GM10847 (cell line): ENCODE data around the gene BMP4.

ENCODE experiments used
- POLR2A ChIP-seq: IDR thresholded peaks from 2 replicates; pipeline ENCODE4 v1.6.1; 2011; ENCODE audit not compliant: insufficient read length; ENCODE audit errors: extremely low read depth

Gene BMP4

DNA sequence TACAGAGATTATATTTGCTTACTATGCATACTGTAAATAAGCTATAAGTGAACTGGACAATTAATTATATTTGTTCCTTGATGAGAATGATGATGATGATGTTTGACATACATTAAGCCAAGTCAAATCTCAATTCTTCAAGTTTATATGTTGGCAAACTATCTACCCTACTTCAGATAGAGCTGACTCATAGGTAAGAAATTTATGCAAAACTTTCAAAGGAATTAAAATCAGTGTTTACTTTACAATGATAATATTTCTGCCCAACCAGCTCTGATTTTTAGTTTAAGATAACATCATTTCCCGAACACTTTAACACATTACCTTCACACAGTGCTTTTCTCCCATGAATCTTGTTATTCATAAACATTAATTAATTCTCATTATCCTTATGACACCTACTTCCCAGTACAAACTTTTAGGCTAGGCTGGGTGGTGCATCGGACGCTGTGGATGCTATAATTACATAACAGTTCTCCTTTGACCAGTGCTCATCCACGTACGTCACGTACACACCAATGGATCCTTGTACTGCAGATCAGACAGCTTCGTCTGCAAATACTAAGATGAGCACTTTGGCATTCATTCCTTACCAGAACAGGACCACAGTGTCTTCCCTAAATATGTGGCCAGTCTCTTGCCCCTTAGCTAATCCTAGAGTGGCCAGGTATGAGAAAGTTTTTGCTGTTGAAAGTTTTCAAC, 18.3 kb downstream of the BMP4 start:
- TF ChIP-seq POLR2A = no peak

DNA sequence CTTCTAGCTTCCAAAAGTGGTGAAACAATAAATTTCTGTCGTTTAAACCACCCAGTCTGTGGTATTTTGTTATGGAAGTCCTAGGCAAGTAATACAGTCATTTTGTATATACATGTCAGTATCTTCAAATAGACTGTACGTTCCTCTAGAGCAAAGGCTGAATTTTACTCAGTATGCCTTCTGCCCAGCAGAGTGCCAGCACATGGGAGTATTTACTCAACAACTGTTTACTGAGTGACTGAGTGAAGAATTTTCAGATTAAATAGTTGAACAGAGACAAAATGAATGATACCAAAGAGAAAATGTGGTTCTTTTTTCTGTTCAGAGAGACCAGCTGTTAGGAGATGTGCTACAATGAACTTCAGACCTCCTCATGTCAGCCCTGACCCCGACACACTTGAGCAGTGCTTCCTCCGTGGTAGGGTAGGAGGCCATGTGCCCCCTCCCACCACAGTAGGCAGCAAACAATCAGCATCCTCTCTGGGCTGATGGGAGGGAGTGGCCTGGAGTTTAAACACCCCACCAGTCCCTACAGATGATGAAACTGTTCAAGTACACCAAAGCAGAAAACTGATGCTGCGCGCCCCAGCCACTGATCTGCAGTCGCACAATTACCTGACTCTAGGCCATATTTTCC, 21.7 kb downstream of the BMP4 start:
- TF ChIP-seq POLR2A = no peak

DNA sequence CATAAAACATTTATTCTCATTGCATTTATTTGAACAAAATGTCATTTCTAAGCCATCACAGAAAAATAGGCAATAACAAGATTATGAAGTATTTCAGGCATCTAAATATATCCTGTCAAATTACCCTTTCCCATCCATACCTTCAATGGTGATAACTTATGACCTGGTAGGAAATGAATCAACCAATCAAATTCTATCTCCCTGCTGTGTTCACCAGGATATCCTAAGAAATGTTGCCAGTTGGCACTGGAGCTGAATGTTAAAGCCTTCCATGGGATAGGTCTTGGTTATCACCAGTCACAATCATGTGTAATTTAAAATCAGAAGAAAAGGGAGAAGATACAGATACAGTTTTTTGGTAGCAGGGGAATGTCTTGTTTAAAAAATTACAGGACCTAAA, 23.7 kb downstream of the BMP4 start:
- no peak for TF ChIP-seq POLR2A

DNA sequence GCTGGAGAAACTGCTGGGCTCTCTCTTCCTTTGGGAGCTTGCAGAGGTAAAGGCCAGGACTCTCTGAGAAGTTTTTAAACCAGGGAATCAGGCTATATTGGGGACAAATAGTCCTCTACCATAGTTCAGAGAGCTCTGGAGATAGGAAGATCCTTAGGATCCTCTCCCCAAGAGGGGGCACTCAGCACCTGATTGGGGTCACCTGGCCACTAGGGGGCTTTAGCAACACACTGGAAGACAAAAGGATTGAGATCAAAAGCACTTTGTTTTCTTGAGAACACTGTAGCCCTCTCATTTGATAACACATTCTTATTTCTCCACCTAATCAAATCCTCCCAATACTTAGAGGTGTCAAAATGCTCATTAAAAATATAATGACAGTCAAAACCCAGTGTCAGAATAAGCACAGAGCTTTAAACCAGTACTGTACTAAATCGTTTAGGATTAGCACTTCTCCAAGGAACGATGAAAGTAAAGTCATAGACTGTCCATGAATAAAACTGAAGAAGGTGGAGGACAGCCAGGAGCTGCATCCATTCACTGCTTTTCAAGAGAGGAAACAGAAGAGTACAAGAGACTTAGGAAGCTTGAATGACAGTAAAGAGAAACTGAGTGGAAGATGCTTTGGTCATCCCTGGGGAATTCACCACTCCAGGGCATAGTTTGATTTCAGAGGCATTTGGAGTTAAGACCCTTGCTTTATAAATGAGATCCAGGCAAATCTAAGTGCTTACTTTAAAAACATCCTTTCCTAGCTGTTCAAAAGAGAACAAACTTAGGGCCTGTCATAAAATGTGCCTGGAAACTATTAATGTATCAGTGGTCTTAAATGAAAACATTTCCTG, 26.5 kb downstream of the BMP4 start:
- TF ChIP-seq POLR2A = no peak

DNA sequence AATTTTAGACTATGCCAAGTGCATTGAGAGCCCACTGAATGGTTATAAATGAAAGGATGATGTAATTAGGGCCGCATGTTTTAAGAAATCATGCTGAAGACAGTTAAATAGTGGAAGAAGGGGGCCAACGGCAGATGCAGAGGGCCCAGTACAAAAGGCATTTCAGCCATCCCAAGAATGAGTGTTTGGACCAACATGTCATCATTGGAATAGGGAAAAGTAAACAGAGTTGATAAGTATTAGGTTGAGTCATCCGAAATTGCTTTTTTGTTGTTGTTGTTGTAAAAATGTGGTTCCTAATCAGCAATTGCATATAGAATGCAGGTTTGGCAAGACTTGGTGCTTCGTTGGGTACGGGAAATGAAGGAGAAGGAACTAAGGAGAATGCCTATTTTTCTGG, 29.5 kb downstream of the BMP4 start:
- TF ChIP-seq POLR2A = no peak

DNA sequence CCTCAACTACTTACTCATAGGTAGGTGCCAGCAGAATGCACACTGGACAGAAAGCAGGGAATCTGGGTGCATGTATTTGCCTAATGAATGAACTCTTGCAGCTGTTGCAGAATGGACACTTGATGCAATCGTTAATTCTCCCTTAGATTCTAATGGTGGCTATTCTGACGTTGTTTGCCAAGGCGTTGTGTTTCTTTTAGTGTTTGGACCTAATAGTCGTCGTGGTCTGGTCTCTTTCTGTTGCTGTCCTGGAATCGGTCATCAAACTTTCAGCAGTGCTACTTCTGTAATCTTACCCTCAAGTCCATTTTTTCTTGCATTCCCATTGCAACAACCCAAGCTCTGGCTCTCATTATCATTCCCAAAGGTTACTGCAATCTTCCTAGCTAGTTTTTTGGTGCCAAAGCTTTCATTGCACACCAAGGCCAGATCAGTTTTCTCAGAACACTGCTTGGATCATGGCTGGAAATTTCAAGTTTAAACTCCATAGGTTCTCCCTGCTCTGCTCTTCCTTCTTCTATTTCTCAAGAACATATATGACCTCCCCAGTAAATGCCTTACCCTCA, 31.3 kb downstream of the BMP4 start:
- no peak for TF ChIP-seq POLR2A

DNA sequence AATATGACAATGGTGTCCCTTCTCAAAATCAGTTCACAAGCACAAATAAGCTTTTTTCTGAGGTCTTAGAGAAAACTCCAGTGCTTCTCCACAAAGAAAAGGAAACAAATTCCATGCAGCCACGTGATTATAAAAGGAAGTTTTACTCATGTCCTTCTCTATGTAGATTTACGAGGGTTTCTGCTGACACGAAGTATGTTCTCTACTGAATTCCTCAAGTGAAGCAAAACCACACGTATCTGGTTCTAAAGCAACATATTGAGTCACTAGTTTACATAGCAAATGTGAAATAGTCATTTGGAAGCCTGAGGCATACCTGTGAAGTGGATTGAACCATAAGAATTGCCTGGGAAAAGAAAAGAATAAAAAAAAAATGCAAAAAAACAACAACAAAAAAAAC, 31.9 kb downstream of the BMP4 start:
- no peak for TF ChIP-seq POLR2A

DNA sequence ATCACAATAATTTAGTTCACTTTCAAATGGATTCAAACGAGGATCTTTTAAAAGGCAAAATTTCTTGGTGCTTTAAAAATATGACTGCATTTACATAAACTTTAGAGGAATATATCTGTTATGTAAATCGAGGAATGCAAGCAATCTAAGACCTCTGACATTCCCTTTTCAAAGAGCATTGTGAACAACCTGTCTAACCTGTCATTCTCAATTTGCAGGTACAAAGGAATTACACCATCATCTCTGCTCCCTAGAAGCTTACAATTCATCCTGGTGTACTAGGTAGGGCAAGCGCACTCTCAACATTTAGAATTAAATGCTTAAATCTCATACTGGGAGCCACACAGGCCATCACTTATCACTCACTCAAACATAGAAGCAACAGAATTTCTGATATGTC, 35.6 kb downstream of the BMP4 start:
- TF ChIP-seq POLR2A = no peak

DNA sequence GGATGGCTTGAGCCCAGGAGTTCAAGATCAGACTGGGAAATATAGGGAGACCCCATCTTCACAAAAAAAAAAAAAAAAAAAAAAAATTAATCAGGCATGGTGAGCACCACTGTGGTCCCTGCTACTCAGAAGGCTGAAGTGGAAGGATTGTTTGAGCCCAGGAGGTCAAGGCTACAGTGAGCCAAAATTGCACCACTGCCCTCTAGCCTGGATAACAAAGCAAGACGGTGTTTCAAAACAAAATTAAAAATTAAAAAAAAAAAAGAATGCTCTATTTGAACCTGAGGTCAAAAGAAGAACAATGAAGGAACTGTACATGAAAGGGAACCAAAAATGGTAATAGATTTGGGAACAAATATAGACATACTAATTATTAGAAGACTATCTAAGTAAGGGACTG, 40.4 kb downstream of the BMP4 start:
- no peak for TF ChIP-seq POLR2A

DNA sequence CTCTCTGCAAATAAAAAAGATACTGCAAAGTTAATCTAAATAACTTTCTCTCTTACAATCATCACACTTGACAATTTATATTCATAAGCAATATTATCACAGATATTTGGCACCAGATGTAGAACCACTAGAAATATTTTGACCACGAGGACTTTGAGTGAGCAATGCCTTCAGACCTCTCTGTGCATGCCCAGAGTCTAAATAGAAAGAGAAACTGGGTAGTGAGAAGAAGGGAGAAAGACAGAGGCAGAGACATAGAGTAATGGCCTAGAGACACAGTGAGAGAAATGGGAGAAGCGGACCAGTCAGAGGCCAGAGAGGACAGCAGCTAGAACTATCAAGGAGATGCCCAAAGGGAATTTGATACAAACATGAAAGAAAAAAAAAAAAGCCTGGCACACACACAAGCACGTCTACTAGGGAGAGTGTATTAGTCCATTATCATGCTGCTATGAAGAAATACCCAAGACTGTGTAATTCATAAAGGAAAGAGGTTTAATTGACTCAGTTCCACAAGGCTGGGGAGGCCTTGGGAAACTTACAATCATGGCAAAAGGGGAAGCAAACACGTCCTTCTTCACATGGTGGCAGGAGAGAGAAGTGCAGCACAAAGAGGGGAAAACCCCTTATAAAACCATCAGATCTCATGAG, 41.1 kb downstream of the BMP4 start:
- no peak for TF ChIP-seq POLR2A

DNA sequence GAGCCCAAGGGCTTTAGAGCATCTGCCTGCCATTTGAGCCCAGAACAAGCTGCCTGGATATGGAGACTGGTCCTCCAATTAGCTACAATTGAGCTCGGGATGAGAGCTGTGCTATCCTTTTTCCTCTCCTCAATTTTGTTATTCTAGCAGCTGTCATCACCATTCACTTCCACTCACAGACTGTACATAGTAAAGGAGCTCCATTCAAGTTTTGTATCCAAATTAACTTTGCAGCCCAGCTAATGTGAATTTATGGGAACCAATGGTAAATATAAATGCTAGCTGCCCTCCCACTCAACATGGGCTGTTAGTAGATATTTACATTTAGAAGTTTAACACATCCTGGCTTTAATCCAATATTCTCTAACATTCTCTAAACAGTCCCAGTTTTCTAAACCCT, 44.6 kb downstream of the BMP4 start:
- TF ChIP-seq POLR2A = no peak

DNA sequence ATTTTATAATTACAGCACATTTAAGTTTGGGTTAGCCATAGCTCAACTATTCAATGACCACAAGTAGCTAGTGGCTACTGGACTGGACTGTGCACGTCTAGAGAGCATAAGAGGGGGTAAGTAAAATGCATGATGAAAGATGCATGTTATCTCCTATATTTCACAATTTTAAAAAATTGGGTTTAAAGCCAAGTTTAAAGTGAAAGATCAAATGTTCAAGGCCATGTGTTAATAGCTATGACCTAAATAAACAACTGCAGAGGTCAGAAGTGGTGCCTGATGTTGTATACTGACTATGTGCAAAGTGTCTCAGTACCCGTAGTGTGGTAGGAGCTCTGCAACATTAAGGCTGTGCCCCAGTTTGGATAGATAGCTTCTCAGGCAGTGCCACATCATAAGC, 48.2 kb downstream of the BMP4 start:
- no peak for TF ChIP-seq POLR2A

DNA sequence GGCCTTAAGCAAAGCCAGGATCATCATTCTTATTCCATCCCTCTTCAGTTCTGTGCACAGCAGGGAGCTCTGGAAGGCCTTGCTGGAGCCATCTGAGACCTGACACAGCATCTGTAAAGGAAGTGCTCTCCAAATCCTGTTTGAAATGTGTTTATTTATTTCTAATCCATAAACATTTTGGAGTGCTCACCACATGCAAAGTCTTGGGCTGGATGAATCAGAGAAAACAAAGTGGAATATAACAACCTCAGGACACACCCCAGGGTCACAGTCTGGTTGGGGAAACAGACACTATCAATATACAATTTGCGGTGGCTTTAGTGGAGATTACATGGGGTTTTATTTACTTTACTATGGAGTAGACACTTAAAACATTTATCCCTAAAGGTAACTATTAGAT, 54.3 kb downstream of the BMP4 start:
- TF ChIP-seq POLR2A = no peak

DNA sequence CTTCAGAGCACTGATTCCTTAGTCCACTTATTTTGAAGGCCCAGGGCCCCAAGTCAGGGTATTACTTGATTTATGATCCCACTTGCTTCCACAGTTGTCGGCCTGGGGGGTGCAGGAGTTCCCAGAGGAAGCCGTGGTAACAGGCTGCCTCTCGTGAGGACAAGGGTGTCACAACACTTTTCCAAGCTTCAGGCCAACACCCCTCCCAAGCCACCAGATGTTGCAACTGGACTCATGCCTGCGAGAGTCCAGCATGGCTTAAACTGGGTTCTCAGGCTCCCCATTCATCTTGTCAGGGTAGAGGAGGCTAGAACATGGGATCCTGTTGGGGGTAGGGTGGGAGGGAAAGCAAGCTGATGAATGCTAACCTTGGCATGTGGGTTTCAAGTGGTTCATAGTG, 56.1 kb downstream of the BMP4 start:
- TF ChIP-seq POLR2A = no peak
